GM21737 (cell line): ENCODE measurements around the gene XRCC4.
"Not testable (repeated sequence)": the region's sequence is repeated elsewhere in the genome, so short reads cannot be mapped to it uniquely, and the experiment has no call there.

Experiments used
- ATAC-seq: cut with Tn5 transposase; IDR thresholded peaks from one replicate; pipeline ENCODE4 v1.9.1; 2021; ENCODE audit warnings: mild to moderate bottlenecking, moderate library complexity; ENCODE audit not compliant: unreplicated experiment

Gene XRCC4

GRCh38 chr5:83107692-83108420 lies 30.5 kb downstream of the XRCC4 start:
- no peak for ATAC-seq

- ATAC-seq: no peak
These were observed 32.0 kb downstream of the XRCC4 start for GRCh38 chr5:83109380-83109779.

GRCh38 chr5:83115816-83116215 lies 38.5 kb downstream of the XRCC4 start:
- ATAC-seq: no peak

GRCh38 chr5:83118471-83118870 lies 41.1 kb downstream of the XRCC4 start:
- ATAC-seq: no peak

GRCh38 chr5:83118976-83119375 lies 41.6 kb downstream of the XRCC4 start:
- no peak for ATAC-seq

- no peak for ATAC-seq
These were observed 47.2 kb downstream of the XRCC4 start for GRCh38 chr5:83124593-83124992.

GRCh38 chr5:83125560-83125959 lies 48.2 kb downstream of the XRCC4 start:
- no peak for ATAC-seq

- no peak for ATAC-seq
These were observed 49.2 kb downstream of the XRCC4 start for GRCh38 chr5:83126501-83126900.

- no peak for ATAC-seq
These were observed 56.5 kb downstream of the XRCC4 start for GRCh38 chr5:83133797-83134196.

GRCh38 chr5:83142526-83142925 lies 65.2 kb downstream of the XRCC4 start:
- no peak for ATAC-seq

- ATAC-seq: no peak
These were observed 67.9 kb downstream of the XRCC4 start for GRCh38 chr5:83145241-83145640.

GRCh38 chr5:83145882-83146331 lies 68.6 kb downstream of the XRCC4 start:
- no peak for ATAC-seq

GRCh38 chr5:83146441-83146840 lies 69.1 kb downstream of the XRCC4 start:
- ATAC-seq: no peak

- ATAC-seq: no peak
These were observed 70.2 kb downstream of the XRCC4 start for GRCh38 chr5:83147593-83147992.

- no peak for ATAC-seq
These were observed 71.0 kb downstream of the XRCC4 start for GRCh38 chr5:83148370-83148769.

GRCh38 chr5:83149671-83150070 lies 72.3 kb downstream of the XRCC4 start:
- no peak for ATAC-seq

- no peak for ATAC-seq
These were observed 74.5 kb downstream of the XRCC4 start for GRCh38 chr5:83151821-83152220.

GRCh38 chr5:83152996-83153395 lies 75.6 kb downstream of the XRCC4 start:
- ATAC-seq: not testable (repeated sequence)

- ATAC-seq: no peak
These were observed 78.7 kb downstream of the XRCC4 start for GRCh38 chr5:83156001-83156400.

- no peak for ATAC-seq
These were observed 79.8 kb downstream of the XRCC4 start for GRCh38 chr5:83157163-83157562.

- ATAC-seq: no peak
These were observed 85.3 kb downstream of the XRCC4 start for GRCh38 chr5:83162601-83163000.

GRCh38 chr5:83167538-83167937 lies 90.2 kb downstream of the XRCC4 start:
- no peak for ATAC-seq
